Chondrocyte (in vitro differentiated cells): ENCODE results near the gene EPS8L2. TPM values are rescaled to one million over a fixed set of nuclear protein-coding genes. Genes with fewer than 3 reads are reported as not detected.
A peak's percentile ranks its signal among the peaks of the same experiment; 100 is the strongest.

Source experiments
- DNase-seq: peaks from one replicate; pipeline ENCODE4 v3.0.0; 2021; ENCODE audit warnings: mixed read lengths, low spot score
- H3K27ac Mint-ChIP-seq: one replicate; pipeline ENCODE4 v1.8.0; 2021; ENCODE audit warnings: mild to moderate bottlenecking, moderate library complexity, mixed read lengths; ENCODE audit not compliant: unreplicated experiment
- H3K27me3 Mint-ChIP-seq: 2 replicates; pipeline ENCODE4 v1.8.0; 2021; ENCODE audit warnings: low read depth, mixed read lengths
- H3K36me3 Mint-ChIP-seq: 2 replicates; pipeline ENCODE4 v1.8.0; 2021; ENCODE audit warnings: low read depth, mixed read lengths
- H3K4me1 Mint-ChIP-seq: 2 replicates; pipeline ENCODE4 v1.8.0; 2021; ENCODE audit warnings: low read depth, mild to moderate bottlenecking, mixed read lengths
- H3K4me3 Mint-ChIP-seq: one replicate; pipeline ENCODE4 v1.8.0; 2021; ENCODE audit warnings: mild to moderate bottlenecking, moderate library complexity, mixed read lengths; ENCODE audit not compliant: unreplicated experiment
- H3K9me3 Mint-ChIP-seq: 2 replicates; pipeline ENCODE4 v1.8.0; 2021; ENCODE audit warnings: low read depth, mixed read lengths
- CTCF ChIP-seq: fragments of 200-600 bp; sonication (generic); IDR thresholded peaks from 2 replicates; pipeline ENCODE4 v1.5.0; 2021; ENCODE audit warnings: antibody characterized with exemption, mild to moderate bottlenecking, moderate library complexity
- total RNA-seq: library from RNA; stranded (reverse); gene quantifications from 3 replicates; pipeline ENCODE4 v1.2.1, GENCODE V29; 2021

EPS8L2 gene
- total RNA-seq, 1 donor from 2014 or later: 51.6 TPM

GRCh38 chr11:766106-766935, 60.3 kb downstream of the EPS8L2 start:
- Mint-ChIP-seq H3K4me1 (peaks cover 7% of the 10 kb centered on the region), H3K4me3 (no peak overlapping the region), H3K27ac (peak overlapping the region; percentile 33)

DNA sequence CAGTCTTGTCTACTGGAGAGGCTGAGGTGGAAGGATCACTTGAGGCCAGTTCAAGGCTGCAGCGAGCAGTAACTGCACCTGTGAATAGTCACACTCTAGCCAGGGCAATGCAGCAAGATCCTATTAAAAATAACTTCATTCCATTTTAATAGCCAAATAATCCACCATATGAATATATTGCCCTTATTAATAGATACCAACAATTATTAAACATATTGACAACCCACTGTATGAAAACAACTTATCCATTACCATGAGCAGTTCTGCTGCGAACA, 60.8 kb downstream of the EPS8L2 start:
- Mint-ChIP-seq H3K4me3 (no peak overlapping the region), H3K4me1 (peaks cover 7% of the 10 kb centered on the region), H3K9me3 (no peaks in the 10 kb centered on the region), H3K36me3 (peaks cover 7% of the 10 kb centered on the region), H3K27ac (peak overlapping the region; percentile 33), H3K27me3 (no peaks in the 10 kb centered on the region)
- no peak for TF ChIP-seq CTCF
- DNase-seq: no peak

More at GRCh38 chr11:766106-766935, 60.3 kb downstream of the EPS8L2 start:
- peaks cover 11% of the 10 kb centered on the region for H3K36me3 Mint-ChIP-seq
- no peak for DNase-seq
- TF ChIP-seq CTCF: no peak
- H3K27me3 Mint-ChIP-seq: no peaks in the 10 kb centered on the region
- no peaks in the 10 kb centered on the region for H3K9me3 Mint-ChIP-seq

- Mint-ChIP-seq H3K4me3 (no peak overlapping the region), H3K36me3 (peaks cover 6% of the 10 kb centered on the region)
- no peak for TF ChIP-seq CTCF
These were observed 61.2 kb downstream of the EPS8L2 start for GRCh38 chr11:767238-767637.

GRCh38 chr11:769887-770641, 64.0 kb downstream of the EPS8L2 start:
- no peaks in the 10 kb centered on the region for H3K27me3 Mint-ChIP-seq
- peaks cover 2% of the 10 kb centered on the region for H3K4me1 Mint-ChIP-seq
- no peaks in the 10 kb centered on the region for H3K9me3 Mint-ChIP-seq
- no peak for TF ChIP-seq CTCF
- no peak for DNase-seq
- no peak overlapping the region for H3K4me3 Mint-ChIP-seq
- H3K27ac Mint-ChIP-seq: no peak overlapping the region
- H3K36me3 Mint-ChIP-seq: peaks cover 2% of the 10 kb centered on the region

More at GRCh38 chr11:767238-767637, 61.2 kb downstream of the EPS8L2 start:
- Mint-ChIP-seq H3K27me3 (no peaks in the 10 kb centered on the region), H3K27ac (peak overlapping the region; percentile 14), H3K4me1 (peaks cover 6% of the 10 kb centered on the region), H3K9me3 (no peaks in the 10 kb centered on the region)
- no peak for DNase-seq
